HG03135 (cell line): Measurements from ENCODE around the gene SORCS2.

Experiments
- ATAC-seq: cut with Tn5 transposase; IDR thresholded peaks from one replicate; pipeline ENCODE4 v1.9.1; 2021; ENCODE audit warnings: mild to moderate bottlenecking, moderate library complexity; ENCODE audit not compliant: unreplicated experiment

Gene SORCS2

GRCh38 chr4:7732263-7732662 lies 539.9 kb downstream of the SORCS2 start:
- ATAC-seq: no peak

GRCh38 chr4:7733201-7733600 lies 540.9 kb downstream of the SORCS2 start:
- ATAC-seq: no peak

GRCh38 chr4:7733801-7734650 lies 541.7 kb downstream of the SORCS2 start:
- ATAC-seq: no peak

- no peak for ATAC-seq
These were observed 542.4 kb downstream of the SORCS2 start for GRCh38 chr4:7734651-7735260.

- ATAC-seq: no peak
These were observed 543.1 kb downstream of the SORCS2 start for GRCh38 chr4:7735395-7735794.

GRCh38 chr4:7735961-7736360 lies 543.6 kb downstream of the SORCS2 start:
- ATAC-seq: no peak

GRCh38 chr4:7736436-7737267 lies 544.3 kb downstream of the SORCS2 start:
- ATAC-seq: no peak

- no peak for ATAC-seq
These were observed 544.9 kb downstream of the SORCS2 start for GRCh38 chr4:7737268-7737645.

- no peak for ATAC-seq
These were observed 545.6 kb downstream of the SORCS2 start for GRCh38 chr4:7737752-7738457.

GRCh38 chr4:7738458-7739076 lies 546.2 kb downstream of the SORCS2 start:
- no peak for ATAC-seq

GRCh38 chr4:7739077-7739917 lies 547.0 kb downstream of the SORCS2 start:
- ATAC-seq: no peak

GRCh38 chr4:7739918-7740865 lies 547.9 kb downstream of the SORCS2 start:
- ATAC-seq: no peak

GRCh38 chr4:7740866-7741525 lies 548.7 kb downstream of the SORCS2 start:
- no peak for ATAC-seq

- ATAC-seq: no peak
These were observed 549.8 kb downstream of the SORCS2 start for GRCh38 chr4:7741946-7742806.

- ATAC-seq: no peak
These were observed 550.5 kb downstream of the SORCS2 start for GRCh38 chr4:7742807-7743280.

GRCh38 chr4:7744142-7744804 lies 551.9 kb downstream of the SORCS2 start:
- ATAC-seq: no peak
